Neuronal stem cell (in vitro differentiated cells): ENCODE measurements around the gene FOXP1.

ENCODE experiments used
- DNase-seq: peaks from one replicate; pipeline ENCODE4 v3.0.0-alpha.2; 2013; ENCODE audit warnings: low spot score
- H2AFZ ChIP-seq: one replicate; pipeline ENCODE4 v1.6.1; 2013; ENCODE audit warnings: mild to moderate bottlenecking, low read length, inconsistent platforms
- H2AK5ac ChIP-seq: 2 replicates; pipeline ENCODE4 v1.6.1; 2013; ENCODE audit warnings: low read depth, mild to moderate bottlenecking, inconsistent platforms, low read length, moderate library complexity, mixed read lengths
- H2BK120ac ChIP-seq: 2 replicates; pipeline ENCODE4 v1.6.1; 2013; ENCODE audit warnings: low read depth, mild to moderate bottlenecking, inconsistent platforms, low read length, moderate library complexity, mixed read lengths
- H2BK12ac ChIP-seq: one replicate; pipeline ENCODE4 v1.6.1; 2013; ENCODE audit warnings: low read length, inconsistent platforms
- H2BK15ac ChIP-seq: 2 replicates; pipeline ENCODE4 v1.6.1; 2013; ENCODE audit warnings: mild to moderate bottlenecking, low read length, inconsistent platforms, mixed read lengths
- H2BK5ac ChIP-seq: one replicate; pipeline ENCODE4 v1.6.1; 2013; ENCODE audit warnings: inconsistent platforms, mild to moderate bottlenecking, low read length, moderate library complexity
- H3K14ac ChIP-seq: one replicate; pipeline ENCODE4 v1.6.1; 2013; ENCODE audit warnings: low read length, inconsistent platforms
- H3K18ac ChIP-seq: 2 replicates; pipeline ENCODE4 v1.6.1; 2013; ENCODE audit warnings: low read length, inconsistent platforms
- H3K23ac ChIP-seq: 2 replicates; pipeline ENCODE4 v1.6.1; 2013; ENCODE audit warnings: low read depth, mild to moderate bottlenecking, mixed read lengths, low read length, inconsistent platforms; ENCODE audit not compliant: poor library complexity
- H3K27ac ChIP-seq: replicated peaks from 3 replicates; pipeline ENCODE4 v1.5.1; 2013; ENCODE audit warnings: low read length, inconsistent platforms
- H3K27me3 ChIP-seq, 3 experiments: 2 replicates each; pipeline ENCODE4 v1.6.1; 2013; ENCODE audit warnings: low read length in 3 of 3, mild to moderate bottlenecking in 2 of 3, inconsistent platforms in 1 of 3, low read depth in 1 of 3, mixed read lengths in 1 of 3, moderate library complexity in 1 of 3; ENCODE audit not compliant: control insufficient read depth in 3 of 3, insufficient read depth in 3 of 3
- H3K36me3 ChIP-seq, 2 donors: replicated peaks in 1 of 2; 2 replicates each; pipeline ENCODE4 v1.6.1; 2013; ENCODE audit warnings: low read length in 2 of 2; ENCODE audit not compliant: control insufficient read depth in 2 of 2, insufficient read depth in 2 of 2
- H3K4ac ChIP-seq: 2 replicates; pipeline ENCODE4 v1.6.1; 2013; ENCODE audit warnings: inconsistent platforms, mild to moderate bottlenecking, low read length, moderate library complexity
- H3K4me1 ChIP-seq, 2 donors: 1 replicate in 1 of 2; 2 replicates in 1 of 2; pipeline ENCODE4 v1.6.1; 2013; ENCODE audit warnings: low read length in 2 of 2, low read depth in 1 of 2; ENCODE audit not compliant: control insufficient read depth in 2 of 2, insufficient read depth in 1 of 2
- H3K4me2 ChIP-seq: one replicate; pipeline ENCODE4 v1.6.1; 2013; ENCODE audit warnings: mild to moderate bottlenecking, low read length, inconsistent platforms; ENCODE audit not compliant: insufficient read depth, poor library complexity, severe bottlenecking
- H3K4me3 ChIP-seq, 2 donors: 2 replicates each; pipeline ENCODE4 v1.5.1; 2013; ENCODE audit warnings: low read length in 2 of 2, mild to moderate bottlenecking in 2 of 2, inconsistent platforms in 1 of 2, moderate library complexity in 1 of 2
- H3K79me1 ChIP-seq: one replicate; pipeline ENCODE4 v1.6.1; 2013; ENCODE audit warnings: low read depth, mild to moderate bottlenecking, inconsistent platforms, low read length, moderate library complexity
- H3K9ac ChIP-seq: one replicate; pipeline ENCODE4 v1.6.1; 2013; ENCODE audit warnings: mild to moderate bottlenecking, low read depth, low read length, inconsistent platforms; ENCODE audit not compliant: poor library complexity
- H3K9me3 ChIP-seq, 2 donors: replicated peaks in 1 of 2; 2 replicates each; pipeline versions ENCODE3 to v1.6.1; 2013; ENCODE audit warnings: low read length in 2 of 2, mild to moderate bottlenecking in 2 of 2, inconsistent platforms in 1 of 2, low read depth in 1 of 2, mixed read lengths in 1 of 2, moderate library complexity in 1 of 2; ENCODE audit not compliant: control insufficient read depth in 2 of 2, insufficient read depth in 1 of 2
- H4K8ac ChIP-seq: one replicate; pipeline ENCODE4 v1.6.1; 2013; ENCODE audit warnings: low read depth, mild to moderate bottlenecking, inconsistent platforms, low read length, moderate library complexity
- H4K91ac ChIP-seq: one replicate; pipeline ENCODE4 v1.6.1; 2013; ENCODE audit warnings: low read length, low read depth, mild to moderate bottlenecking, inconsistent platforms; ENCODE audit not compliant: poor library complexity
- WGBS, 2 donors: extraction: QIAGEN DNeasy Blood & Tissue Kit; methylation state at CpG; one replicate each; pipeline ENCODE4 v1.1.7; 2013; ENCODE audit warnings: missing lambda C conversion rate in 2 of 2, mixed read lengths in 1 of 2; ENCODE audit not compliant: insufficient read length in 2 of 2, insufficient replicate concordance in 1 of 2; ENCODE audit errors: extremely low coverage in 2 of 2; 5-methylcytosine and 5-hydroxymethylcytosine counted together

Gene FOXP1

DNA sequence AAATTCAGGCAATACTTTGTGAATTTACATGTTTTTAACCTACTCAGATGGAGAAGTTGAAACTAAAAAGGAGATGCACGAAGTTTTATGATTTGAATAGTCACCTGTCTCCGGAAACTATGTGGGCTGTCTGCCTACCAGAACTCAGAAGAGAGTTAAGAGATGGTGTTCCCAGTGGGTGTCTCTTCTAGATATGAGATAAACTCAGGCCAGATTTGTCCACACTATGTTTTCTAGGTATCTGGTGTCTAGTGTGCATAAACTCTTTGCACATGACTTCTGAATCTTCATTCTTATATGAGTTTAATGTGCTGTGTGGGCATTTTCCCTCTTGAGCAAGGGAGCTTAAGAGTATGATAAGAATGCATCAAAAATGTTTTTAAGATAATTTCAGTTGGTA lies 222.8 kb downstream of the FOXP1 start:
- H2BK120ac ChIP-seq, result no peak overlapping the region
- H2BK15ac ChIP-seq, result no peak overlapping the region
- H2BK5ac ChIP-seq, result no peak overlapping the region
- no peak overlapping the region for H4K8ac ChIP-seq
- no peak overlapping the region for H2AFZ ChIP-seq
- no peak overlapping the region for H3K23ac ChIP-seq
- no peaks in the 10 kb centered on the region for H3K36me3 ChIP-seq
- WGBS, 2 donors, result no CpG with 5 or more reads among the region's 2 CpGs
- no peak overlapping the region for H3K18ac ChIP-seq
- no peak overlapping the region for H3K4me3 ChIP-seq
- H3K27me3 ChIP-seq, result no peaks in the 10 kb centered on the region
- peaks cover 2 to 6% of the 10 kb centered on the region in 2 donors for H3K4me1 ChIP-seq
- no peak overlapping the region for H2BK12ac ChIP-seq
- no peak overlapping the region for H2AK5ac ChIP-seq
- no peak overlapping the region for H4K91ac ChIP-seq
- H3K9ac ChIP-seq, result no peak overlapping the region
- H3K79me1 ChIP-seq, result no peaks in the 10 kb centered on the region
- no peak overlapping the region for H3K14ac ChIP-seq
- H3K9me3 ChIP-seq, result peaks cover 0 to 2% of the 10 kb centered on the region in 2 donors
- no peak overlapping the region for H3K4ac ChIP-seq
- H3K4me2 ChIP-seq, result no peak overlapping the region
- H3K27ac ChIP-seq, result no peak overlapping the region
- no peak for DNase-seq

DNA sequence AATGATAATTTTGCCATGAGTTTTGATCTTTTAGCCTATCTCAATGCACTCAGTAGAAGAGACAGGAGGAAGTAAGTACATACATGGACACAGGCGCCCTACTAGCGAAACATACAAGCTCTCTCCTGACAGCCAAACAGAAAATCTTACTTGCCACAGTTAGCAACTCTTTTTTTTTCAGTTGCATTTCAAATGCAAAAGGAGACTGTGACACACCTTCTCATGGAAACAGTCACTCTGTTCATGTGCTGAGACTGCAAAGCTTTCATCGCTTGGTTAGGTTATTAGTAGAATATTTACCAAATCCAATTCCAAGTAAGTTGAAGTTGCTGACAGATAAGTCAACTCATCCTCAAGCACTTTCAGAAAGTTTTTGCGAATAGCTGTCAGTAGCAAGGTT lies 223.3 kb downstream of the FOXP1 start:
- H3K14ac ChIP-seq, result no peak overlapping the region
- H2AFZ ChIP-seq, result no peak overlapping the region
- H3K4me2 ChIP-seq, result no peak overlapping the region
- H3K27ac ChIP-seq, result no peak overlapping the region
- no peak for DNase-seq
- H4K91ac ChIP-seq, result no peak overlapping the region
- no peak overlapping the region for H3K4me3 ChIP-seq
- H2BK5ac ChIP-seq, result no peak overlapping the region
- no peak overlapping the region for H3K4ac ChIP-seq
- H3K9ac ChIP-seq, result no peak overlapping the region
- peaks cover 2 to 6% of the 10 kb centered on the region in 2 donors for H3K4me1 ChIP-seq
- H3K79me1 ChIP-seq, result no peaks in the 10 kb centered on the region
- H3K9me3 ChIP-seq, result peaks cover 0 to 2% of the 10 kb centered on the region in 2 donors
- WGBS, 2 donors, result no CpG with 5 or more reads among the region's 4 CpGs
- no peaks in the 10 kb centered on the region for H3K27me3 ChIP-seq
- H4K8ac ChIP-seq, result no peak overlapping the region
- no peaks in the 10 kb centered on the region for H3K36me3 ChIP-seq
- no peak overlapping the region for H2BK12ac ChIP-seq
- no peak overlapping the region for H3K23ac ChIP-seq
- no peak overlapping the region for H3K18ac ChIP-seq
- no peak overlapping the region for H2BK120ac ChIP-seq
- no peak overlapping the region for H2AK5ac ChIP-seq
- H2BK15ac ChIP-seq, result no peak overlapping the region

DNA sequence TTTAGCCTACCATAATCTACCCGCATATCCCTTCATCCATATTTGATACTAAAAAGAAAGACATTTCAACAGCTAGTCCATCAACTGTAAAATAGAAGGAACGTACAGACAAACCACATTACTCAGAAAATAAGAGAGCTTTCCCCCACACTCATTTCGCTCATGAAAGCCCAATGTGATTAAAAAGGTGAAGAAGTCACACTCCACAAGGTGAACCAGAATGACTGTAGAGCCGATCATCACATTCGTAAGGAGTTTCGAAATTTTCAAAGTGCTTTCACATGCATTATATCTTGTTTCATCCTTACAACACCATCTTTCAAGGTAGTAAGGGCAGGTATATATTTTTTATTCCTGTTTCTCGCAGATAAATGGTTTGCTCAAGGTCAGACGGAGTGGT lies 225.3 kb downstream of the FOXP1 start:
- DNase-seq, result no peak
- Histone ChIP-seq H2BK5ac (no peak overlapping the region), H3K4me3 (no peak overlapping the region), H2BK120ac (no peak overlapping the region), H3K23ac (no peak overlapping the region), H3K14ac (no peak overlapping the region), H3K27ac (no peak overlapping the region), H2BK15ac (no peak overlapping the region), H2AK5ac (no peak overlapping the region), H3K18ac (no peak overlapping the region), H4K8ac (no peak overlapping the region), H3K36me3 (no peaks in the 10 kb centered on the region), H3K79me1 (no peaks in the 10 kb centered on the region), H3K4me2 (no peak overlapping the region), H3K9ac (no peak overlapping the region), H2BK12ac (no peak overlapping the region), H2AFZ (no peak overlapping the region), H3K9me3 (peaks cover 0 to 2% of the 10 kb centered on the region in 2 donors), H4K91ac (no peak overlapping the region), H3K4me1 (peaks cover 2 to 6% of the 10 kb centered on the region in 2 donors), H3K27me3 (no peaks in the 10 kb centered on the region), H3K4ac (no peak overlapping the region)
- no CpG with 5 or more reads among the region's 8 CpGs for WGBS, 2 donors

DNA sequence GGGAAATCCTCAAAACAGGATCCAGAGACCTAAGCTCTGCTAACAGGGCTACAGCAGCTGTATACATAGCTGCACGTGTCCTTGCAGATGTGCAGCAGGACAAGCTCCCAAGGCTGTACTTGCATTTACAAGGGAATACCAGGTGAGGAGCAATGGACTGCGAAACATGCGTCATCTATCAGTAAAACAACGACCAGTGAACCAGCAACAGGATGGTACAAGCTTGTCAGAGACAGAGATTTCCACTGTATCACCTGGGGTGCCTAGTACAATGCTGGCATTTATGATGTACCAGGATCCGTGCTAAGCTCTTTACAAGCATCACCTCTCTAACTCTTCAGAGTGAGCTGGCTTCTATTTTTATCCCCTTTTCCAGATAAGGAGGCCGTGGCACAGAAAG lies 227.3 kb downstream of the FOXP1 start:
- Histone ChIP-seq H3K4ac (no peak overlapping the region), H4K8ac (no peak overlapping the region), H3K4me3 (no peak overlapping the region), H2BK15ac (no peak overlapping the region), H3K27me3 (no peaks in the 10 kb centered on the region), H4K91ac (no peak overlapping the region), H3K27ac (no peak overlapping the region), H3K23ac (no peak overlapping the region), H2BK12ac (no peak overlapping the region), H2AFZ (no peak overlapping the region), H3K4me1 (peaks cover 2 to 6% of the 10 kb centered on the region in 2 donors), H2BK5ac (no peak overlapping the region), H3K9me3 (peaks cover 0 to 2% of the 10 kb centered on the region in 2 donors), H2BK120ac (no peak overlapping the region), H2AK5ac (no peak overlapping the region), H3K79me1 (no peaks in the 10 kb centered on the region), H3K36me3 (no peaks in the 10 kb centered on the region), H3K9ac (peak overlapping the region; percentile 63), H3K18ac (no peak overlapping the region), H3K4me2 (no peak overlapping the region), H3K14ac (no peak overlapping the region)
- DNase-seq, result no peak
- WGBS, 2 donors, result no CpG with 5 or more reads among the region's 6 CpGs
